HG02943 (cell line): ENCODE measurements around the gene CENPT.
A peak's percentile ranks its signal among the peaks of the same experiment; 100 is the strongest.

Source experiments
- ATAC-seq: cut with Tn5 transposase; IDR thresholded peaks from one replicate; pipeline ENCODE4 v1.9.1; 2021; ENCODE audit warnings: mild to moderate bottlenecking, low read depth, moderate library complexity; ENCODE audit not compliant: unreplicated experiment

The CENPT gene

DNA sequence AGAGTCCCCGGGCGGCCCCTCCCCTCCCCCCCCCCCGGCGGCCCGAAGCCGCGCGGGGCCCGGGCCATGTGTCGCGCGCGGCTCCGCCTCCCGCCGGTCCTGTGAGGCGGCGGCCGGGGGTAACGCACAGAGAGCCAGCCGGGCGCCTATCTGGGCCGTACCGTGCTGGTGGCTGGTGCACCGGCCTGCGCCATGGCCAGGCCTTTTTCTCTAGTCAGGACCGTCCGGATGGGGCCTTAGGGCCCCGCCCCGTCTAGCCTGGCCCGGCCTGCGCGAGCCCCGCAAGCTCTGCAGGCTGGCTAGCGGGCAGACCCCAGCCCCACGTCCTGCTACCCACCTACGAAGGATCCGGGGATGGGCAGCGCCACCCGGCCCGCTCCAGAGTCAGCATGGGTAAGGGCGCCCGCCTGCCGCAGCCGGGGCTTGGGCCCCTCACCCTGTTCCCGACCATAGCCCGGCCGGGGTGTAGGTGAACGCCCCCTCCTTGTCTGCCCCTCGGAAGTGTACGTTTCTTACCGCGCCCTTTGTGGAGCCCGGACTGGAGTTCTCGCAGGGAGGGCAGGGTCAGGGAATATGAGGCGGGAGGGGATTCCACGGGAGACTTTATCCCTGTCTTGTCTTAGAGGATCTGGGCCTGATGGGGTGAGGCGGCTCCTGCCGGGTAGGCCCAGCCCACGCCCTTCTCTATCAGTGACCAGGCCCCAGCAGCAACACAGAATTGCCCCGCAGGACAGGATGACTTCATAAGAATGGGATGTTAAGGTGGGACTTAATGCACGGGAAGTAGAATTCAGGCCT is at the start of gene CENPT:
Gene CENPT, minus strand, starts transcription at position 630 of the 798 bp plus-strand sequence. CDS start 13,834 bp downstream, outside the sequence.
- ATAC-seq = peak; percentile 33

DNA sequence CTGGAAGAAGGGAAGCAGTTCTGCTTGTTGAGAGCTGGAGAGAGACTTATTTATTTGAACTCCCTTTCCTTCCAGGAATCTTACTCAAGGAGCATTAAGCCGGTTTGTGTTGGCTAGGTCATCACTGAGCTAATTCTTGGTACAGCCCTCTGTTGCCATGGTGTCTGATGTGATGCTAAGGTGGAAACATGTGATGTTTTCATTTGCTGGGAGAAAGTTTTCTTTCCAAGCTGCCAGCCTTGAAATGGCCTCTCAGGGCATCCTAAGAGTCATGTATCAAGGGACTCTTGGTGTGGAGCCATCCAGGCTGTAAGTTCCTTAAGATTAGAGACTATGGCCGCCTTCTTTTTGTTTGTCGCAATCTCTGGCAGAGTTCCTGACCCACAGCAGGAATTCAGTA is 49.7 kb upstream of the CENPT start:
- ATAC-seq = no peak

DNA sequence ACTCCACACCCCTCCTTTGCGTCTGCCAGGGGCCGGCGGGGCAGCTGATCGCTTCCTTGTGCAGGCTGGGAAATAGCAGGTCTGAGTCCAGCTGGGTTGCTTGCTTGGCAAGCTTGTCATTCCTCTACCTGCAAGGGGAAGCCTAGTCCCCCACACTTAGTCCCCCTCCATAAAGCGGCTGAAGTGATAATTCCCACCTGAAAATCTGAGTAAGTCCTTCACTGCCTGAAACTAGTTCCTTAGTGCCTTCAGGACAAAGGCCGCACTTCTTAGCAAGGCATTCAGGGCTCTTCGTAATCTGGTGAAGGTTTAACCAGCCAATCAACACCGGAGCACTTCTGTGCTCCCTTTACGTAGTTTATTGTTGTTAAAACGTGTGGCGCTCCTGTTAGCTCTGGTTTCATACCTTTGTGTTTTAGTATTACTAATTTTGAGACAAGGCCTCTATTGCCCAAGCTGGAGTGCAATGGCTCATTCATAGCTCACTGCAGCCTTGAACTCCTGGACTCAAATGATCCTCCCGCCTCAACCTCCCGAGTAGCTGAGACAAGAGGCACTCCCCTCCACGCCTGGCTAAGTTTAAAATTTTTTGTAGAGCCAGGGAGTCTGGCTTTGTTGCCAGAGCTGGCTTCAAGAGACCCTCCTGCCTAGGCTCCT is 46.4 kb upstream of the CENPT start:
- ATAC-seq = no peak

DNA sequence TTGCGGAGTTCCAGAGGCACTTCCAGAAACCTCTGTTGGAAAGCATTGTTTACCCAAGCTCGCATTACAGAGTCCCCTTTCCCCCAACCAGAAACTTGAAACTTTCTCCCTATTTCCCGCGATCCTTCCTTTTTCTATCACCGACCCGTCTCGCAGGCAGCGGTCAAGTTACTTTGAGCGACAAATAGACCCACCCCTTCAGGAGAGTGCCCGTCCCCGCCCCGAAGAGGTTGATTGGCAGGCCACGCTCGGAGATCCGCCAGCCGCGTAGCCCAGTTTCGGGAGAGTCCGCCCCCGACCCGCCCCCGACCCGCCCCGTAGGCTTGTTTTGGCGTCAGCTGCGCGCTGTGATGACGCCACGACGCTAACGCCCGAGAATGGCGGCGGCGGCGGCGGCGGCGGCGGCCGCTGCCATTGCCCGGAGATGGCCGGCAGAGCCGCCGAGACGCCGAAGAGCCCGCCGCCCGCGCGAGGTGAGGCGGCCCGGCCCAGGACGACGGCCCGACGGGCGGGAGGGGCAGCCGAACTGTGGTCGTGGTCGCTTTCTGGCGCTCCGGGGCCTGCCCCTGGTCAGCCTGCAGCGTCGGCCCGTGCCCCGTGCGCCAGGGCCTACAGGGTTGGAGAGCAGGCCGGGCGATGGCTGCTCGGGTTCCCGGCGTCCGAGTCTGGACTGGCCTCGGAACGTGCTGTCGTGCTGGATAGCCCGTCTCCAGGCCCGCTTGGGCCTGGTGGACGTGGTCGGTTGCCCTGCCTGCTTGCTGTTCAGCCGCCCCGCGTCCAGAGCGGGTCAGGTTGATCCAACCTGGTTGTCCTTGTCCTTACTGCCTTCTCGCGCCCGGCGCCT is 45.6 kb upstream of the CENPT start, which contains the start of gene PSKH1:
Gene PSKH1, plus strand, starts transcription at position 356 of the 844 bp plus-strand sequence. CDS start 15,496 bp downstream, outside the sequence.
- peak; percentile 85 for ATAC-seq

- no peak for ATAC-seq
Measured at GRCh38 chr16:67892375-67892774, 44.9 kb upstream of the CENPT start.

DNA sequence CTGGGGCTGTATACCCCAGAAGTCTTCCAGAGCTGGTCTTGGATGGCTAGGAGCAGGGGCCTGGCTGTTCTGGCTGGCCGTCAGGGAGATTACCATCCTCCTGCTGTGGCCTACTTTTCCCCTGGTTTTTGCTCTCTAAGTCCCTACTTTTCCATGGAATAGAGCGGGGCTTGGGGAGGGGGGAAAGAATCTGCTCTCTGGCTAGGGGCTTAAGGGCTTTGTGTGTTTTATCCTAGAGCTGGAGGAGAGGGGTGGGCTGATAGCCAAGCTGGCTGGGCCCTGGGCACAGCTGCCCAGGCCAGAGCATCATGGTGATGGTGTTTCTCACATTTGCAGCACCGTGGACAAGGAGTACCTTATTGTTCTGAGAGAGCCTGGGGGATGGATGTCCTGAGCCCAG is 40.8 kb upstream of the CENPT start:
- ATAC-seq = no peak

GRCh38 chr16:67886387-67886786 is 38.9 kb upstream of the CENPT start:
- no peak for ATAC-seq

DNA sequence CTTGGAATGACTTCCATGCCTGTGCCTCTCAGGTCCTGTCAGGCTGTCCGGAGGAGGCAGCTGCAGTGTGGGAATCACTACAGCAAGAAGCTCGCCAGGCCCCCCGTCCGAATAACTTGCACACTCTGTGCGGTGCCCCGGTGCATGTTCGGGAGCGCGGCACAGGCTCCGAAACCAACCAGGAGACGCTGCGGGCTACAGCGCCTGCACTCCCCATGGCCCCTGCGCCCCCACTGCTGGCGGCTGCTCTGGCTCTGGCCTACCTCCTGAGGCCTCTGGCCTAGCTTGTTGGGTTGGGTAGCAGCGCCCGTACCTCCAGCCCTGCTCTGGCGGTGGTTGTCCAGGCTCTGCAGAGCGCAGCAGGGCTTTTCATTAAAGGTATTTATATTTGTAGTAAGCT is 38.5 kb upstream of the CENPT start:
- ATAC-seq = no peak

DNA sequence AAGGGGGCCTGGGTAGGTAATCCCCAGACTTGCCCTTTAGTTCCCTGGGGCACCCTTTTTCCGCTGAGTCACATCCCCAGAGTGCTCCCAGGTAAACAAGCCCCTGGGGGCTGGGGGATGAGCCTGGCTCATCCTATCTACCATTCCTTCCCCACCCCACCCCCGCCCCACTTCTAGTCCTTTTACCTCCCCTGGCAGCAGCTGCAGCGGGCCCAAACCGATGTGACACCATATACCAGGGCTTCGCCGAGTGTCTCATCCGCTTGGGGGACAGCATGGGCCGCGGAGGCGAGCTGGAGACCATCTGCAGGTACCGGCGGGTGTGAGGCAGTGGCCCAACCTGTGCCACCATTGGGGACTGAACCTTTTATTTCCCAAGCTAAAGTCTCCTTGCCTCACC is 38.1 kb upstream of the CENPT start:
- no peak for ATAC-seq

DNA sequence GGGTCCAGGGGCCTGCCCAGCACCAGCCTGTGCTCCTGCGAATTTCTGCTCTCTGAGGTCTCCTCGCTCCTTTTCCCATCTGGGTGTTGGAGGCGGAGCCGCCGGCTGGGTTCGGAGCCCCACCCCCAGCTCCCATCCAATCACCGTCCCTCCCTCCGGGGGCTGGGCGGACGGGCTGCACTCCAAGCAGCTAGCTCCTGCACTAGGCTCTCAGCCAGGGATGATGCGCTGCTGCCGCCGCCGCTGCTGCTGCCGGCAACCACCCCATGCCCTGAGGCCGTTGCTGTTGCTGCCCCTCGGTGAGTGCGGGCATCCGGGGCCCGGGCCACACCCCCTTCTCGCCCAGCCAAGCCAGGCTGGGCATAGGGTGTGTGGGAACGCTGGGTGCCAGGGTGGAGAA is 37.2 kb upstream of the CENPT start, which contains the start of gene NRN1L:
Gene NRN1L, plus strand, starts transcription at position 202 of the 400 bp plus-strand sequence. Its CDS starts 19 bp downstream, at position 221.
- no peak for ATAC-seq

DNA sequence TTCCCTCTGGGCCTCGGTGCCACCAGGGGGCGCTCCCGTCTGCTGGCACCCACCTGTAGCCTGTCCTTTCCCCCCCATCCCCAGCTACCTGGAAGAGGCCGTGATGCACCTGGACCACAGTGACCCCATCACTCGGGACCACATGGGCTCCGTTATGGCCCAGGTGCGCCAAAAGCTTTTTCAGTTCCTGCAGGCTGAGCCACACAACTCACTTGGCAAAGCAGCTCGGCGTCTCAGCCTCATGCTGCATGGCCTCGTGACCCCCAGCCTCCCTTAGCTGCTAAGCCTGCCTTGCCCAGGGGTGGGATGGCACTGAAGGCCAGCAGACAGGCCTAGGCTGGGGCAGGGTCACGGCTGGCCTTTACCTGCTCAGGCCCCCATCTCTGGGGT is 36.4 kb upstream of the CENPT start:
- ATAC-seq = no peak

DNA sequence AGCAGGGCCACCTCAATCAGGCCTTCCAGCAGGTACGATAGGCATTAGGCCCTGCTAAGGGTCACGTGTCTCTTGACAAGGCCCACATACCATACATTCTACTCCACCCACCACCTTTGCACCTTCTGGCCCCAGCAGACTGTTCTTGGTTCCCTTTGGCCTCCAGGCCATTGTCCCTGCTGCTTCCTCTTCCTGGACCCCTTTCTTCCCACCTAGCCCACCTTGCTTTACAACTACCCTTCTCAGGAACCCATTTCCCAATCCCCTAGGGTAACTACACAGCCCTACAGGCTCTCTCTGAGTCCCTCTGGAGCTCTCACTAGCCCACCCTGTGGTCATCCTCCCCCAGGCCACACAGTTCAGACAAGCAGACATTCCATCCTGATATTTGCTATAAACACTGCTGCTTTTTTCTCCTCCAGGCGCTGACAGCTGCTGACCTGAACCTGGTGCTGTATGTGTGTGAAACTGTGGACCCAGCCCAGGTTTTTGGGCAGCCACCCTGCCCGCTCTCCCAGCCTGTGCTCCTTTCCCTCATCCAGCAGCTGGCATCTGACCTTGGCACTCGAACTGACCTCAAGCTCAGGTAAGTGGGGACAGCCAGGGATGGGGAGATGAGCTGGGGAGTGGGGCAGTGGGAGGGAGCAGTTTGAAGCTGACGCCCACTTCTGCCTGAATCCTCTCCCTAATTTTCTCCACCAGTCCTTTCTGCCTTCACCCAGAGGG is 35.8 kb upstream of the CENPT start:
- ATAC-seq = no peak

- ATAC-seq = no peak
Measured at GRCh38 chr16:67882374-67883145, 35.1 kb upstream of the CENPT start.

DNA sequence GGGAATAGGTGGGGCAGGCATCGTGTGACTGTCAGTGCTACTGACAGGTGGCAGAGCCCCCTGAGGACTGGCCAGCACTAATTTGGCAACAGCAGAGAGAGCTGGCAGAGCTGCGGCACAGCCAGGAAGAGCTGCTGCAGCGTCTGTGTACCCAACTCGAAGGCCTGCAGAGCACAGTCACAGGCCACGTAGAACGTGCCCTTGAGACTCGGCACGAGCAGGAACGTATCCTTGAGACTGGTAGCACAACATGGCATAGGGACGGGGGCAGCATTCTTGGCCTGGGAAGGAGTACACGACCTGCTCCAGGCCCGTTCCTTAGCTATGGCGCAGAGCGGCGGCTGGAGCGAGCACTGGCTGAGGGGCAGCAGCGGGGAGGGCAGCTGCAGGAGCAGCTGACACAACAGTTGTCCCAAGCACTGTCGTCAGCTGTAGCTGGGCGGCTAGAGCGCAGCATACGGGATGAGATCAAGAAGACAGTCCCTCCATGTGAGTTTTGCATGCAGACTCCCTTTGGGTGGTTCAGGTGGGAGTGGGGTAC is 34.2 kb upstream of the CENPT start:
- no peak for ATAC-seq

GRCh38 chr16:67880584-67880983 is 33.1 kb upstream of the CENPT start:
- ATAC-seq = no peak

GRCh38 chr16:67879936-67880335 is 32.4 kb upstream of the CENPT start:
- ATAC-seq = no peak

GRCh38 chr16:67879462-67879861 is 32.0 kb upstream of the CENPT start:
- ATAC-seq = no peak

DNA sequence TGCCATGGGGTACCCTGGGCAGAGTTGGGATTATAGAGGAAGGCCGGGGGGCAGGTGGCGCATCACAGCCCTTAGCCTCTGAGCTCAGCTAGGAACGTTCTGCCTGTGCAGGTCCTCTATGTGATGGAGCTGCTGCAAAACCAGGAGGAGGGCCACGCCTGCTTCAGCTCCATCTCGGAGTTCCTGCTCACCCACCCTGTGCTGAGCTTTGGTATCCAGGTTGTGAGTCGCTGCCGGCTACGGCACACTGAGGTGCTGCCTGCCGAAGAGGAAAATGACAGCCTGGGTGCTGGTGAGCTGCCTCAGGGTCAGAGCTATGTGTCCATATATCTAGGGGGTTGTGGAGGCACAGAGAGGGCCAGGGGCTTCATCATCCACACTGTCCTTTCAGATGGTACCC is 31.4 kb upstream of the CENPT start:
- ATAC-seq = no peak

DNA sequence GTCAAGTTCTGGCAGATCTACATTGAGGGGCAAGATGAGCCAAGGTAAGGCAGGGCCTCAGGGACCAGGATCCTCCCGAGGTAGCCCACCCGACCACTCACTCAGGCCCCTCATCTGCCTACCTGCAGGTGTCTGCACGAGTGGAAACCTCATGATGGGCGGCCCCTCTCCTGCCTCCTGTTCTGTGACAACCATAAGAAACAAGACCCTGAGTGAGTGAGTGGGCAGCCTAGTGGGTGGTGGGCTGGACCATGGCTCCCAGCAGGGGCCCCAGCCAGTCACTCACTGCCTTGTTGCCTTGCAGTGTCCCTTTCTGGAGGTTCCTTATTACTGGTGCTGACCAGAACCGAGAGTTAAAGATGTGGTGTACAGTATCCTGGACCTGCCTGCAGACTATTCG is 30.7 kb upstream of the CENPT start:
- no peak for ATAC-seq
